Left renal pelvis (tissue), 4 donors: Measurements from ENCODE around the gene MYBBP1A. TPM values are rescaled to one million over a fixed set of nuclear protein-coding genes. Genes with fewer than 3 reads are reported as not detected.
"Not testable (repeated sequence)": the region's sequence is repeated elsewhere in the genome, so short reads cannot be mapped to it uniquely, and the experiment has no call there.

Experiments
- DNase-seq, 4 donors: peaks; one replicate each; pipeline ENCODE4 v3.0.0-alpha.2; 2013; ENCODE audit warnings: low read depth in 4 of 4, low spot score in 3 of 4
- polyA plus RNA-seq, 4 donors: library from polyadenylated mRNA; unstranded; fragments of 120-200 nt; gene quantifications; one replicate each; pipeline ENCODE4 v1.2.1, GENCODE V29; 2013; ENCODE audit not compliant: insufficient read length in 4 of 4

MYBBP1A gene
- 10 to 100 TPM; 32.5 to 50.1 (median 36.3) TPM for polyA plus RNA-seq

- DNase-seq, result peak; percentile 86 to 94 (median 90)
These were observed at the start of gene MYBBP1A for GRCh38 chr17:4554997-4555799. Gene MYBBP1A, minus strand, starts transcription at chr17:4555384. Its CDS starts 60 bp downstream, at chr17:4555324.

GRCh38 chr17:4604736-4605135, 49.6 kb upstream of the MYBBP1A start:
- not testable (repeated sequence) for DNase-seq

- DNase-seq, result peak in 1 of 4 donors; percentile 46
These were observed 49.0 kb upstream of the MYBBP1A start for GRCh38 chr17:4604111-4604644.

- DNase-seq, result no peak
These were observed 46.9 kb upstream of the MYBBP1A start for GRCh38 chr17:4602041-4602440.

- no peak for DNase-seq
These were observed 46.1 kb upstream of the MYBBP1A start for GRCh38 chr17:4601326-4601725.

- no peak for DNase-seq
These were observed 45.4 kb upstream of the MYBBP1A start for GRCh38 chr17:4600563-4600962.

- peak in 1 of 4 donors; percentile 53 for DNase-seq
These were observed 44.5 kb upstream of the MYBBP1A start for GRCh38 chr17:4599505-4600281.

- DNase-seq, result no peak
These were observed 43.8 kb upstream of the MYBBP1A start for GRCh38 chr17:4598776-4599504.

- no peak for DNase-seq
These were observed 42.8 kb upstream of the MYBBP1A start for GRCh38 chr17:4597975-4598374.

- no peak for DNase-seq
These were observed 41.6 kb upstream of the MYBBP1A start for GRCh38 chr17:4596636-4597380.

- DNase-seq, result not testable (repeated sequence)
These were observed 40.6 kb upstream of the MYBBP1A start for GRCh38 chr17:4595685-4596342.

GRCh38 chr17:4594931-4595684, 39.9 kb upstream of the MYBBP1A start:
- DNase-seq, result no peak

GRCh38 chr17:4594406-4594805, 39.2 kb upstream of the MYBBP1A start:
- DNase-seq, result no peak

GRCh38 chr17:4593021-4593421, 37.8 kb upstream of the MYBBP1A start:
- DNase-seq, result no peak

- no peak for DNase-seq
These were observed 37.2 kb upstream of the MYBBP1A start for GRCh38 chr17:4592240-4593005.

GRCh38 chr17:4591529-4591928, 36.3 kb upstream of the MYBBP1A start:
- DNase-seq, result no peak

- DNase-seq, result no peak
These were observed 35.8 kb upstream of the MYBBP1A start for GRCh38 chr17:4590981-4591453.

- not testable (repeated sequence) for DNase-seq
These were observed 34.9 kb upstream of the MYBBP1A start for GRCh38 chr17:4590042-4590441.
